Adrenal gland (tissue), 5 donors: ENCODE measurements around the gene TSHZ2.

ENCODE experiments used
- POLR2A ChIP-seq, 2 donors: fragments of 450-650 bp; IDR thresholded peaks; one replicate each; pipeline ENCODE4 v1.6.1; 2017; ENCODE audit warnings: antibody characterized with exemption in 2 of 2, mild to moderate bottlenecking in 2 of 2, moderate library complexity in 1 of 2
- TF ChIP-seq, protein P1 (sequence below), 6 experiments: fragments of 450-650 bp in 4 of 6; fragments of 200-600 bp in 2 of 6; sonication (generic) in 1 of 6; IDR thresholded peaks; 1 replicate in 5 of 6; 2 replicates in 1 of 6; pipeline versions ENCODE4 v1.5.1 to v1.8.0; 2016 to 2021; ENCODE audit warnings: antibody characterized with exemption in 6 of 6, mild to moderate bottlenecking in 2 of 6, moderate library complexity in 1 of 6
- donor health status: DM: no; HTN: no; CAD: no.

DNA sequence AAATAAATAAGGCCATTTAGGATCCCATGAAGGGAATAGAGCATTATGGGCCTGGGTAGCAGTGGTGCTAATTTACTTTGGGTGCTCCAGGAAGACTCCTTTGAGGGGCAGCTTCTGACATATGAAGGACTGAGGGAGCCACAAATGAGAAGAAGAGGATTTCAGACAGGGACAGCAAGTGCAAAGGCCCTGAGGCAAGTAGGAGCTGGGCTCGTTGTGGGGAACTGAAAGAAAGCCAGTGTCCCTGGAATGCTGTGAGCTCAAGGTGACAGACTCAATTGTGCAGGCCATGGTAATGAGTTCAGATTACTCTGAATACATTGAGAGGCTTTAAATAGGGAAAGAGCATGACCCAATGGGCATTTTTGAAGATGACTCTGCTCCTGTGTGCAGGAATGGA, 307.6 kb downstream of the TSHZ2 start:
- TF ChIP-seq, protein P1, sequence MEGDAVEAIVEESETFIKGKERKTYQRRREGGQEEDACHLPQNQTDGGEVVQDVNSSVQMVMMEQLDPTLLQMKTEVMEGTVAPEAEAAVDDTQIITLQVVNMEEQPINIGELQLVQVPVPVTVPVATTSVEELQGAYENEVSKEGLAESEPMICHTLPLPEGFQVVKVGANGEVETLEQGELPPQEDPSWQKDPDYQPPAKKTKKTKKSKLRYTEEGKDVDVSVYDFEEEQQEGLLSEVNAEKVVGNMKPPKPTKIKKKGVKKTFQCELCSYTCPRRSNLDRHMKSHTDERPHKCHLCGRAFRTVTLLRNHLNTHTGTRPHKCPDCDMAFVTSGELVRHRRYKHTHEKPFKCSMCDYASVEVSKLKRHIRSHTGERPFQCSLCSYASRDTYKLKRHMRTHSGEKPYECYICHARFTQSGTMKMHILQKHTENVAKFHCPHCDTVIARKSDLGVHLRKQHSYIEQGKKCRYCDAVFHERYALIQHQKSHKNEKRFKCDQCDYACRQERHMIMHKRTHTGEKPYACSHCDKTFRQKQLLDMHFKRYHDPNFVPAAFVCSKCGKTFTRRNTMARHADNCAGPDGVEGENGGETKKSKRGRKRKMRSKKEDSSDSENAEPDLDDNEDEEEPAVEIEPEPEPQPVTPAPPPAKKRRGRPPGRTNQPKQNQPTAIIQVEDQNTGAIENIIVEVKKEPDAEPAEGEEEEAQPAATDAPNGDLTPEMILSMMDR (IDR thresholded peaks at IDR 0.05): no peak
- no peak for TF ChIP-seq POLR2A (IDR thresholded peaks at IDR 0.05)
